Smooth muscle cell (in vitro differentiated cells): ENCODE measurements around the gene MRPL49. TPM values are rescaled to one million over a fixed set of nuclear protein-coding genes. Genes with fewer than 3 reads are reported as not detected.
"Not testable (repeated sequence)": the region's sequence is repeated elsewhere in the genome, so short reads cannot be mapped to it uniquely, and the experiment has no call there.

Experiments
- DNase-seq: peaks from one replicate; lab custom pipeline; 2025; ENCODE audit not compliant: unreplicated experiment; lab: John Stamatoyannopoulos, UW
- H2AFZ ChIP-seq: fragments of 200-600 bp; sonication (generic); 2 replicates; pipeline ENCODE4 v1.6.0; 2016; ENCODE audit warnings: antibody characterized with exemption, low read depth, mild to moderate bottlenecking
- H3F3A ChIP-seq: fragments of 200-600 bp; sonication (generic); 2 replicates; pipeline ENCODE4 v1.6.0; 2017; ENCODE audit warnings: antibody characterized with exemption, low read depth
- H3K27ac ChIP-seq: fragments of 200-600 bp; sonication (generic); 2 replicates; pipeline ENCODE4 v1.5.1; 2016; ENCODE audit warnings: low read depth, mild to moderate bottlenecking
- H3K27me3 ChIP-seq: fragments of 200-600 bp; sonication (generic); 2 replicates; pipeline ENCODE4 v1.6.1; 2016; ENCODE audit warnings: low read depth, mild to moderate bottlenecking
- H3K36me3 ChIP-seq: fragments of 200-600 bp; sonication (generic); 2 replicates; pipeline ENCODE4 v1.5.1; 2016; ENCODE audit warnings: low read depth
- H3K4me1 ChIP-seq: fragments of 200-600 bp; sonication (generic); 2 replicates; pipeline ENCODE4 v1.5.1; 2016; ENCODE audit warnings: low read depth
- H3K4me2 ChIP-seq: fragments of 200-600 bp; sonication (generic); 2 replicates; pipeline ENCODE4 v1.6.0; 2016; ENCODE audit warnings: mild to moderate bottlenecking
- H3K4me3 ChIP-seq: fragments of 200-600 bp; sonication (generic); 2 replicates; pipeline ENCODE4 v1.5.1; 2016; ENCODE audit warnings: mild to moderate bottlenecking
- H3K79me2 ChIP-seq: fragments of 200-600 bp; sonication (generic); 2 replicates; pipeline ENCODE4 v1.6.0; 2016; ENCODE audit warnings: low read depth, mild to moderate bottlenecking
- H3K9ac ChIP-seq: fragments of 200-600 bp; sonication (generic); 2 replicates; pipeline ENCODE4 v1.6.0; 2016; ENCODE audit warnings: low read depth
- H3K9me3 ChIP-seq: fragments of 200-600 bp; sonication (generic); replicated peaks from 2 replicates; pipeline ENCODE4 v1.5.1; 2016; ENCODE audit warnings: low read depth
- H4K20me1 ChIP-seq: fragments of 200-600 bp; sonication (generic); 2 replicates; pipeline ENCODE4 v1.6.0; 2016; ENCODE audit warnings: low read depth
- CTCF ChIP-seq: fragments of 200-600 bp; sonication (generic); IDR thresholded peaks from 2 replicates; pipeline ENCODE4 v1.5.1; 2017; ENCODE audit warnings: borderline replicate concordance, mild to moderate bottlenecking, antibody characterized with exemption; ENCODE audit not compliant: insufficient read depth, poor library complexity, severe bottlenecking
- WGBS: methylation state at CpG from one replicate; pipeline ENCODE4 v1.1.7; 2016; ENCODE audit warnings: low lambda C conversion rate; 5-methylcytosine and 5-hydroxymethylcytosine counted together
- microRNA-seq: library from miRNA; unstranded; fragments of <30 nt; microRNA quantifications from one replicate; pipeline ENCODE4, GENCODE V29; 2016; ENCODE audit warnings: borderline number of aligned reads
- polyA plus RNA-seq: library from polyadenylated mRNA; unstranded; fragments of >200 nt; fragmentation: Nextera tagmentation; extraction: Ambion mirVana; gene quantifications from 2 replicates; pipeline ENCODE4 v1.2.1, GENCODE V29; 2016
- small RNA-seq: library from RNA; depleted of rRNA; stranded (forward); fragments of <200 nt; gene quantifications from one replicate; pipeline ENCODE3, GENCODE V24; 2014
- total RNA-seq: library from RNA; depleted of rRNA; stranded (reverse); fragments of >200 nt; gene quantifications from 2 replicates; pipeline ENCODE4 v1.2.3, GENCODE V29; 2014

The MRPL49 gene
- total and polyA plus RNA-seq, 2 experiments from 2014 or later = 43.0 to 55.4 TPM

DNA sequence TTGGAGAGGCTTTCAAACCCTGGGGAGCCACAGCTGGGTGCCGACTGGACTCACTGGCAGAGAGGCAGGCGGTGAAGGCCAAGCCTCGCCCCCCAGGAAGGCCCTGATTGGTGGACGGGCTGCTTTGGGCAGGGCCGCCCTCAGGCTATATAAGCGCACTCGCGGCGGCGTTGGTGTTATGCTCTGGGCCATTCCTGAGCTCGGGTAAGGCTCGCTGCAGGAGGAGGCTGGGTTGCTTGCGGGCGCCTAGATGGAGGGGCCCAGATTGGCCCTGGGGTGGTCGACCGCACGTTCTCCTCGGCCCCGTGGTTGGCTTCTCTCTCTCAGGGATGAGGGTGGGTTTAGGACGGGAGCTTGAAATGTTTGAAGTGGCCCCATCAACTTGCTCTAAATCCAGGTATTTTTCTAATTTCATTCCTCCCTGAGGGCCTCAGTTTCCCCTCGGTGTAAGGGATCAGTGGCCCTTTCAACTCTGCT lies 48.0 kb downstream of the MRPL49 start, which contains the start of gene SPDYC:
SPDYC (plus strand) TSS at position 176 of the 477 bp plus-strand sequence. CDS start 1,125 bp downstream, outside the sequence.
- Histone ChIP-seq H3K9me3 (no peaks in the 10 kb centered on the region), H2AFZ (peak within 1 kb of the TSS; percentile 81), H3K9ac (peak within 1 kb of the TSS; percentile 44), H4K20me1 (no peaks in the 10 kb centered on the region), H3K4me3 (no peak within 1 kb of the TSS), H3K4me2 (no peak within 1 kb of the TSS), H3K27me3 (no peaks in the 10 kb centered on the region), H3F3A (no peaks in the 10 kb centered on the region), H3K27ac (peak within 1 kb of the TSS; percentile 82), H3K36me3 (no peaks in the 10 kb centered on the region), H3K79me2 (no peaks in the 10 kb centered on the region), H3K4me1 (no peaks in the 10 kb centered on the region)
- no peak for DNase-seq
- TF ChIP-seq CTCF = no peak
- 88% methylated on average over 21 of the region's 21 CpGs for WGBS

GRCh38 chr11:65172600-65172999 lies 50.5 kb downstream of the MRPL49 start:
- Histone ChIP-seq H3K4me1 (no peaks in the 10 kb centered on the region), H3K9ac (no peak overlapping the region), H3K27ac (no peak overlapping the region), H4K20me1 (no peaks in the 10 kb centered on the region), H3K9me3 (no peaks in the 10 kb centered on the region), H2AFZ (no peak overlapping the region), H3K79me2 (no peaks in the 10 kb centered on the region), H3K36me3 (no peaks in the 10 kb centered on the region), H3F3A (no peaks in the 10 kb centered on the region), H3K27me3 (no peaks in the 10 kb centered on the region), H3K4me2 (no peak overlapping the region), H3K4me3 (no peak overlapping the region)
- DNase-seq = no peak
- no peak for TF ChIP-seq CTCF
- WGBS = 90% methylated on average over 10 of the region's 10 CpGs

DNA sequence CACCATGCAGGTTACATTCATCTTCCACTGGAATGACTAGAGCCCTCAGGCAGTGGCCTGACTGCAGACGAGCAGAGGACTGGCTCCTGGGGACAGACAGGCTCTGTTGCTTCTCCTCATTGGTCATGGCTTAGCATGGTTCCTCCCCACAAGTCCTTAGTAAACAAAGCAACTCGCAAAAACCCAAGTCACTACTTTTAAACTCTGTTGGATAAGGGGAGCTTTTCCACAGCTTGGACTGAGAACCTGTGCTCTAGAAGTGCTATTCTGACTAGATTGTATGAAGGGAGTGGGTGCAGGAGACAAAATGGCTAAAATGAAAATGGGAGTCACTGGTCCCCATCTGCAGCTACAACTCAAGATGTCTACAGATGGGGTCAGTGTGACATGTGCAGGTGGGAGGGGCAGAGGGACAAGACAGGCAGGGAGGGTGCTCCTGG lies 52.5 kb downstream of the MRPL49 start:
- WGBS = 22% methylated on average over 2 of the region's 2 CpGs
- not testable (repeated sequence) for H3F3A ChIP-seq, H3K4me3 ChIP-seq, H3K9me3 ChIP-seq, H3K9ac ChIP-seq, H3K27ac ChIP-seq, H3K4me1 ChIP-seq, H3K4me2 ChIP-seq, DNase-seq, H3K36me3 ChIP-seq, H3K79me2 ChIP-seq, H2AFZ ChIP-seq, H4K20me1 ChIP-seq, H3K27me3 ChIP-seq

Small RNA genes lying within 50 kb of the gene (microRNA-seq; reads per million reads assigned to microRNA genes)
- 4.1 reads per million for gene MIR6751

Small RNA genes lying within 50 kb of the gene (small RNA-seq; reads per million reads assigned to genes)
- gene HIGD1AP10 = 0.18 reads per million
- not detected for gene PDCL2P2
- 0.11 reads per million for gene RNU2-23P

Other genes starting within 250 kb of the MRPL49 start
- 30.9 and 59.8 TPM in 2 replicates for gene EHD1, start 243.7 kb upstream of the MRPL49 start, total RNA-seq
- 42.8 and 46.7 TPM in 2 replicates for gene EHD1, start 243.7 kb upstream of the MRPL49 start, polyA plus RNA-seq
- 4.8 and 4.9 TPM in 2 replicates for gene ATG2A, start 205.1 kb upstream of the MRPL49 start, total RNA-seq
- gene ATG2A, start 205.1 kb upstream of the MRPL49 start, polyA plus RNA-seq = 6.2 and 8.6 TPM in 2 replicates
- gene PPP2R5B, start 197.6 kb upstream of the MRPL49 start, total RNA-seq = 14.9 and 20.7 TPM in 2 replicates
- 32.7 and 36.6 TPM in 2 replicates for gene PPP2R5B, start 197.6 kb upstream of the MRPL49 start, polyA plus RNA-seq
- not detected in 2 replicates for gene GPHA2, start 186.4 kb upstream of the MRPL49 start, total RNA-seq
- 0.40 TPM in 1 of 2 replicates, not detected in the other for gene GPHA2, start 186.4 kb upstream of the MRPL49 start, polyA plus RNA-seq
- gene MAJIN, start 150.2 kb upstream of the MRPL49 start, total RNA-seq = not detected in 2 replicates
- gene MAJIN, start 150.2 kb upstream of the MRPL49 start, polyA plus RNA-seq = not detected in 2 replicates
- gene BATF2, start 125.3 kb upstream of the MRPL49 start, total RNA-seq = not detected in 2 replicates
- gene BATF2, start 125.3 kb upstream of the MRPL49 start, polyA plus RNA-seq = 0.41 TPM in 1 of 2 replicates, not detected in the other
- 61.0 and 83.3 TPM in 2 replicates for gene ARL2, start 108.2 kb upstream of the MRPL49 start, total RNA-seq
- 116 and 122 TPM in 2 replicates for gene ARL2, start 108.2 kb upstream of the MRPL49 start, polyA plus RNA-seq
- 9.4 and 14.8 TPM in 2 replicates for gene SNX15, start 94.9 kb upstream of the MRPL49 start, total RNA-seq
- gene SNX15, start 94.9 kb upstream of the MRPL49 start, polyA plus RNA-seq = 24.7 and 25.1 TPM in 2 replicates
- 7.4 and 7.6 TPM in 2 replicates for gene SAC3D1, start 81.1 kb upstream of the MRPL49 start, total RNA-seq
- 26.2 and 33.3 TPM in 2 replicates for gene SAC3D1, start 81.1 kb upstream of the MRPL49 start, polyA plus RNA-seq
- 1.0 and 1.8 TPM in 2 replicates for gene NAALADL1, start 63.8 kb upstream of the MRPL49 start, total RNA-seq
- gene NAALADL1, start 63.8 kb upstream of the MRPL49 start, polyA plus RNA-seq = 2.0 and 7.0 TPM in 2 replicates
- 8.0 and 8.3 TPM in 2 replicates for gene CDCA5, start 38.3 kb upstream of the MRPL49 start, total RNA-seq
- 8.5 and 11.2 TPM in 2 replicates for gene CDCA5, start 38.3 kb upstream of the MRPL49 start, polyA plus RNA-seq
- 49.1 and 91.0 TPM in 2 replicates for gene ZFPL1, start 38.1 kb upstream of the MRPL49 start, total RNA-seq
- 81.0 and 87.1 TPM in 2 replicates for gene ZFPL1, start 38.1 kb upstream of the MRPL49 start, polyA plus RNA-seq
- 104 and 154 TPM in 2 replicates for gene VPS51, start 26.1 kb upstream of the MRPL49 start, total RNA-seq
- 55.2 and 65.0 TPM in 2 replicates for gene VPS51, start 26.1 kb upstream of the MRPL49 start, polyA plus RNA-seq
- gene TM7SF2, start 10.4 kb upstream of the MRPL49 start, total RNA-seq = 16.8 and 26.9 TPM in 2 replicates
- gene TM7SF2, start 10.4 kb upstream of the MRPL49 start, polyA plus RNA-seq = 17.4 and 43.1 TPM in 2 replicates
- gene ZNHIT2, start 4.6 kb upstream of the MRPL49 start, total RNA-seq = 9.1 and 13.8 TPM in 2 replicates
- gene ZNHIT2, start 4.6 kb upstream of the MRPL49 start, polyA plus RNA-seq = 14.5 and 19.5 TPM in 2 replicates
- 373 and 509 TPM in 2 replicates for gene FAU, start 187 bp upstream of the MRPL49 start, total RNA-seq
- gene FAU, start 187 bp upstream of the MRPL49 start, polyA plus RNA-seq = 537 and 578 TPM in 2 replicates
- gene SYVN1, start 12.2 kb downstream of the MRPL49 start, total RNA-seq = 39.9 and 52.0 TPM in 2 replicates
- gene SYVN1, start 12.2 kb downstream of the MRPL49 start, polyA plus RNA-seq = 30.0 and 32.0 TPM in 2 replicates
- gene SPDYC, start 47.9 kb downstream of the MRPL49 start, total RNA-seq = not detected in 2 replicates
- gene SPDYC, start 47.9 kb downstream of the MRPL49 start, polyA plus RNA-seq = not detected in 2 replicates
- 93.0 and 126 TPM in 2 replicates for gene CAPN1, start 59.6 kb downstream of the MRPL49 start, total RNA-seq
- gene CAPN1, start 59.6 kb downstream of the MRPL49 start, polyA plus RNA-seq = 109 and 149 TPM in 2 replicates
- gene POLA2, start 139.6 kb downstream of the MRPL49 start, total RNA-seq = 2.5 and 4.4 TPM in 2 replicates
- gene POLA2, start 139.6 kb downstream of the MRPL49 start, polyA plus RNA-seq = 8.4 and 9.2 TPM in 2 replicates
- gene CDC42EP2, start 192.5 kb downstream of the MRPL49 start, total RNA-seq = 0.94 and 4.0 TPM in 2 replicates
- 7.8 and 13.0 TPM in 2 replicates for gene CDC42EP2, start 192.5 kb downstream of the MRPL49 start, polyA plus RNA-seq
- 40.1 and 40.5 TPM in 2 replicates for gene DPF2, start 211.5 kb downstream of the MRPL49 start, total RNA-seq
- 69.4 and 82.1 TPM in 2 replicates for gene DPF2, start 211.5 kb downstream of the MRPL49 start, polyA plus RNA-seq
- 0.49 TPM in 1 of 2 replicates, not detected in the other for gene TIGD3, start 232.4 kb downstream of the MRPL49 start, total RNA-seq
- not detected in 2 replicates for gene TIGD3, start 232.4 kb downstream of the MRPL49 start, polyA plus RNA-seq